ENCODE measurements around the gene PPP1R1B. TPM values are rescaled to one million over a fixed set of nuclear protein-coding genes. Genes with fewer than 3 reads are reported as not detected.

Gene PPP1R1B
- total RNA-seq, 4 donors from 2014 or later: 0.26 to 22.0 (median 0.68) TPM

DNA sequence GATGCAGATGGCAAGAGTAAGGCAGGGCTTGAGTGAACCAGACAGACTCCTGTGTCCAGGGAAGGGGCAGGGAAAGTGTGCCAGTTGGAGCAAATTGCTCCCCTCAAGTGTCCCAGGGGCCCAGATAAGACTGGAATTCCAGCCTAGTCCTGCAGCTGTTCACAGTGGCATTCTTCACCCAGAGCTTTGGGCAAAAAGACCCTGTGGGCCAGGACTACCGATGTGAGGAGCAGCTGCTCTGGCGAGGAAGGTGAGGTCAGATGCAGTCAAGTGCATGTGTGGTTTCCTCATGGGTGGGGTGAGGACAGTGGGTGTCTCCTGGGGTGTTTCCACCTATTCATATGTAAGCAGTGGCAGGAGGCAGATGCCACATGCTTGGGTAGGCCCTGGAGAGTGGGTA lies 33.4 kb upstream of the PPP1R1B start:
- no peak overlapping the region for H3K27ac ChIP-seq
- H3K4me1 ChIP-seq: no peaks in the 10 kb centered on the region
- H3K36me3 ChIP-seq: no peaks in the 10 kb centered on the region
- no peak overlapping the region for H3K4me3 ChIP-seq
- peaks cover 10 to 29% of the 10 kb centered on the region in 2 donors for H3K27me3 ChIP-seq
- DNase-seq: no peak
- TF ChIP-seq, protein P1, sequence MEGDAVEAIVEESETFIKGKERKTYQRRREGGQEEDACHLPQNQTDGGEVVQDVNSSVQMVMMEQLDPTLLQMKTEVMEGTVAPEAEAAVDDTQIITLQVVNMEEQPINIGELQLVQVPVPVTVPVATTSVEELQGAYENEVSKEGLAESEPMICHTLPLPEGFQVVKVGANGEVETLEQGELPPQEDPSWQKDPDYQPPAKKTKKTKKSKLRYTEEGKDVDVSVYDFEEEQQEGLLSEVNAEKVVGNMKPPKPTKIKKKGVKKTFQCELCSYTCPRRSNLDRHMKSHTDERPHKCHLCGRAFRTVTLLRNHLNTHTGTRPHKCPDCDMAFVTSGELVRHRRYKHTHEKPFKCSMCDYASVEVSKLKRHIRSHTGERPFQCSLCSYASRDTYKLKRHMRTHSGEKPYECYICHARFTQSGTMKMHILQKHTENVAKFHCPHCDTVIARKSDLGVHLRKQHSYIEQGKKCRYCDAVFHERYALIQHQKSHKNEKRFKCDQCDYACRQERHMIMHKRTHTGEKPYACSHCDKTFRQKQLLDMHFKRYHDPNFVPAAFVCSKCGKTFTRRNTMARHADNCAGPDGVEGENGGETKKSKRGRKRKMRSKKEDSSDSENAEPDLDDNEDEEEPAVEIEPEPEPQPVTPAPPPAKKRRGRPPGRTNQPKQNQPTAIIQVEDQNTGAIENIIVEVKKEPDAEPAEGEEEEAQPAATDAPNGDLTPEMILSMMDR (IDR thresholded peaks at IDR 0.05): no peak
- no peak for TF ChIP-seq POLR2A (IDR thresholded peaks at IDR 0.05)
- no peaks in the 10 kb centered on the region for H3K9me3 ChIP-seq
- intact Hi-C loops (cut with DNase I; ENCODE audit: low total_unique reads): no loop called here

DNA sequence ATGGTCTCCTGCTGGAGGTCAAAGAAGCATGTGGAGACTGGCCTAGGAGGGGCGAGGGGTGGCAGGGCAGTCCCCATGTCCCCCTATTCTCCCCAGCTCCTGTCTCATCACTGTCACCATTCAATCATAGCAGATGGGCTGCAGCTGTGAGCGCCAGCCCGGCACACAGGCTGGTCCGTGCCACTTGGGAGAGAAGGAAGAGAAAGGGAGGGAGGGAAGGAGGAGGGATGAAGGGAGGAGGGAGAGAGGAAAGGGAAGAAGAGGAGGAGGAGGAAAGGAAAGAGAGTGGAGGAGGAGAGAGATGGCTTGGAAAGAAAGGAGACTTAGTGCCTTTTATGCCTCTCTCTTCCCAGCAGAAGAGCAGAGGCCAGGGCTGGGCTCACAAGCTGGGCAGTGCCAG lies 31.5 kb upstream of the PPP1R1B start:
- no peak for DNase-seq
- intact Hi-C loops (cut with DNase I; ENCODE audit: low total_unique reads): no loop called here
- no peaks in the 10 kb centered on the region for H3K36me3 ChIP-seq
- H3K9me3 ChIP-seq: no peaks in the 10 kb centered on the region
- TF ChIP-seq, protein P1 (IDR thresholded peaks at IDR 0.05): no peak
- TF ChIP-seq POLR2A (IDR thresholded peaks at IDR 0.05): no peak
- no peak overlapping the region for H3K4me3 ChIP-seq
- H3K27ac ChIP-seq: no peak overlapping the region
- peaks cover 25 to 48% of the 10 kb centered on the region in 2 donors for H3K27me3 ChIP-seq
- peaks cover 0 to 3% of the 10 kb centered on the region in 2 donors for H3K4me1 ChIP-seq

DNA sequence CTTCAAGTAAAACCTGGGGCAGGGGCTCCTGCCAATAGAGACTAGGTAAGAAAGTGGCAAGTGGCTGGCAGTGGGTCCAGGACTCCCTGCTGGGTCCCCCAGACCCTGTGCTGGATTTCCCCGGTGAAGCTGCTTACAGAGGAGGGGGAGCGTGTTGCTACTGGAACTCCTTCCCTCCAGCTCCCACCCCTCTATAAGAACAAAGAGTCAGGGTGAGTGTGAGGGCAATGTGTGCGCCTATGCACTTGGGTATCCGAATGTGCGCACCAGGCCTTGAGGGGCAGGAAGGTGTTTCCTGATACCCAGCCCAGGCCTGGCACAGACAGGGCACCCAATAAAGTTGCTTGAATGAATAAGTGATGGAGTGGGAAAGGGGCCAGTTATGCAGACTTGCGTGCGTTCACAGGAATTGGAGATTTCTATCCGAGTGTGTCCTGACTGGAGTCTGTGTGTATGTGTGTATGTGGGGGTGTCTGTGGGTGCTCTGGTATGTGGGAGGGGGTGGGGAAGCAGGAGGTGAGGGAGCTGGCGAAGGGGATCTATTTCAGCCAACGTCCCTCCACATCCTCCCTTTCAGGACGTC lies 30.7 kb upstream of the PPP1R1B start:
- Histone ChIP-seq H3K36me3 (no peaks in the 10 kb centered on the region), H3K27ac (no peak overlapping the region), H3K4me3 (no peak overlapping the region), H3K4me1 (peaks cover 0 to 3% of the 10 kb centered on the region in 2 donors), H3K27me3 (peaks cover 25 to 56% of the 10 kb centered on the region in 2 donors), H3K9me3 (no peaks in the 10 kb centered on the region)
- intact Hi-C loops (cut with DNase I; ENCODE audit: low total_unique reads): no loop called here
- no peak for DNase-seq
- no peak for TF ChIP-seq POLR2A (IDR thresholded peaks at IDR 0.05)
- TF ChIP-seq, protein P1 (IDR thresholded peaks at IDR 0.05): no peak

DNA sequence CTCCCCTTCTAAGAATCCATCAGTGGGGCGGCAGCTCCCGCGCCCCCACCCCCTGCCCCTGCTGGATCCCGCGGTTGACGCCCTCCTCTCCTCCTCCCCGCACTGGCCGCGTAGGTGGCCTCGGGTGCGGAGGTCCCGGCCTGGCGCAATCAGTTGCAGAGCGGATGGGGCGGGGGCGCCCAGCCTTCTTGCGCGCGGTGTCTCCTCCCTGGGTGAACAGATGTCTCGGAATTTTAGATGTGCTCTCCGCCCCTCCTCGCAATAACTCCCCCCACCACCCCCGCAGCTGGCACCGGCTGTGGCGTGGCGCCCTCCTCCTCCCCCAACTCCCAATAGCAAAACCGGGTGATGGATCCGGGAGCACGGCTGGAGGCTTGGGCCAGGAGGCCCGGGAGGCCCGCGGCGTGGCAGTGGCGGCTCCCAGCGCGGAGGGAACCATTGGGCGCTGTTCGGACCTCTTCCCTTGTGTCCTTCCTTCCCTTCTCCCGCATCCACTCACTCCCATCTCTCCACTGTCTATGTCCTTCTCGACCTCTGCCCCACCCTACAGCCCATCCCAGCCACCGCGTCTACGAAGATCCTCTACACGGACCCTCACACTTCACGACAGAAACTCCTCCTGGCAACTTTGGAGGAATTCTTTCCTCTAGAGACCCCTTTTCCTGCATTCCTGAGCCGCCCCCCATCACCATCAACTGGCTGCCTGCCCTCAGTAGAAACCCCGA lies 30.0 kb upstream of the PPP1R1B start:
- Histone ChIP-seq H3K27me3 (peaks cover 25 to 58% of the 10 kb centered on the region in 2 donors), H3K36me3 (no peaks in the 10 kb centered on the region), H3K9me3 (no peaks in the 10 kb centered on the region), H3K27ac (no peak overlapping the region), H3K4me1 (peaks cover 0 to 3% of the 10 kb centered on the region in 2 donors), H3K4me3 (no peak overlapping the region)
- intact Hi-C loops (cut with DNase I; ENCODE audit: low total_unique reads): no loop called here
- DNase-seq: no peak
- TF ChIP-seq, protein P1 (IDR thresholded peaks at IDR 0.05): no peak
- no peak for TF ChIP-seq POLR2A (IDR thresholded peaks at IDR 0.05)

DNA sequence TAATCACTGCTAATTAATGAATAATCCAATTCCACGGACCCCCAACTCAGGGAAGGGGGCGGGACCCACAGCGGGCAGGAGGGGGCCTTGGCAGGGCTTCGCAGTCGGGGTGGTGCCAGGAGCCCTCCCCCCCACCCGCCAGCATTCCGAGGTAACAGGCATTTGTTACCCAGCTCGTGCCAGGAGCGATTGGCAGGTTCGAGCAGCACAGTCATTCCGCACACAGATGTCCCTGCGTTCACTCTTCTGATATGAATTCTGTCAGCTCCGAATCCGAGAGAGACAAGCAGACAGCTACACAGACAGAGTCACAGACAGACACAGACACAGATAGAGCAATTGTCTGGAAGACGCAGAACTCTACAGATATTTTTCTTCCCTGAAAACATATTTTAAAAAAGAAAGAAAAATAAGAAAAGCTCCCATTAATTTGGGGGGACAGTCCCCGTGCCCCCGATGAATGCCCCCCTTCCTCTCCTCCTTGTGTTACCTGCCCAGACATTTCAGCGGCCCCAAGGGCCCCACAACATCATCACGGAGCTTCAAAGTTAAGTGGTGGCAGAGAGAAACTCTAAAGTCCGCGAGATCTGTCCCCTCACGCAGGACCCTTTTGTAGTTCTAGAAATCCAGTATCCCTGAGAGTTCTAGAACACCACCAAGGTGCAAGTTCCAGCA lies 29.2 kb upstream of the PPP1R1B start:
- H3K27me3 ChIP-seq: peaks cover 25 to 64% of the 10 kb centered on the region in 2 donors
- no peak overlapping the region for H3K27ac ChIP-seq
- no peak for DNase-seq
- H3K4me3 ChIP-seq: no peak overlapping the region
- intact Hi-C loops (cut with DNase I; ENCODE audit: low total_unique reads): no loop called here
- no peaks in the 10 kb centered on the region for H3K9me3 ChIP-seq
- no peaks in the 10 kb centered on the region for H3K36me3 ChIP-seq
- peaks cover 0 to 3% of the 10 kb centered on the region in 2 donors for H3K4me1 ChIP-seq
- TF ChIP-seq POLR2A (IDR thresholded peaks at IDR 0.05): no peak
- TF ChIP-seq, protein P1 (IDR thresholded peaks at IDR 0.05): no peak
